CD14-positive monocyte (primary cell): Measurements from ENCODE around the gene ALDH9A1. TPM values are rescaled to one million over a fixed set of nuclear protein-coding genes. Genes with fewer than 3 reads are reported as not detected.
A peak's percentile ranks its signal among the peaks of the same experiment; 100 is the strongest.

Experiments used
- DNase-seq, 3 donors: peaks; one replicate each; pipeline ENCODE4 v3.0.0-alpha.2; 2011 to 2022
- H2AFZ ChIP-seq: 2 replicates; pipeline ENCODE4 v1.6.0; 2012; ENCODE audit warnings: mild to moderate bottlenecking, low read depth, low read length, inconsistent platforms; ENCODE audit not compliant: insufficient read depth, poor library complexity, severe bottlenecking
- H3K27ac ChIP-seq, 2 donors: 1 replicate in 1 of 2; 2 replicates in 1 of 2; pipeline ENCODE4 v1.5.1; 2012 to 2013; ENCODE audit warnings: low read length in 2 of 2, control low read depth in 1 of 2, inconsistent platforms in 1 of 2, low read depth in 1 of 2, mild to moderate bottlenecking in 1 of 2
- H3K27me3 ChIP-seq, 2 donors: one replicate each; pipeline versions ENCODE4 v1.6.0 to v1.6.1; 2011 to 2013; ENCODE audit warnings: low read length in 2 of 2; ENCODE audit not compliant: control insufficient read depth in 2 of 2, insufficient read depth in 2 of 2
- H3K36me3 ChIP-seq, 2 donors: replicated peaks in 1 of 2; 1 replicate in 1 of 2; 2 replicates in 1 of 2; pipeline versions ENCODE4 v1.5.1 to v1.6.1; 2012 to 2013; ENCODE audit warnings: low read length in 2 of 2, control low read depth in 1 of 2, inconsistent platforms in 1 of 2, mild to moderate bottlenecking in 1 of 2; ENCODE audit not compliant: insufficient read depth in 2 of 2, control insufficient read depth in 1 of 2
- H3K4me1 ChIP-seq, 2 donors: 1 replicate in 1 of 2; 2 replicates in 1 of 2; pipeline versions ENCODE4 v1.5.1 to v1.6.1; 2012 to 2013; ENCODE audit warnings: low read length in 2 of 2, control low read depth in 1 of 2, inconsistent platforms in 1 of 2, mild to moderate bottlenecking in 1 of 2, moderate library complexity in 1 of 2; ENCODE audit not compliant: insufficient read depth in 2 of 2, control insufficient read depth in 1 of 2
- H3K4me2 ChIP-seq: replicated peaks from 2 replicates; pipeline ENCODE3; 2012; ENCODE audit warnings: low read length, moderate library complexity, mild to moderate bottlenecking; ENCODE audit not compliant: poor library complexity, severe bottlenecking; ENCODE audit errors: extremely low read depth
- H3K4me3 ChIP-seq, 3 experiments: fragments of 200-600 bp in 1 of 3; sonication (generic) in 1 of 3; replicated peaks in 1 of 3; 1 replicate in 2 of 3; 2 replicates in 1 of 3; pipeline ENCODE4 v1.5.1; 2011 to 2013; ENCODE audit warnings: low read length in 3 of 3, mild to moderate bottlenecking in 3 of 3, control low read depth in 2 of 3, low read depth in 2 of 3, inconsistent platforms in 1 of 3, moderate library complexity in 1 of 3
- H3K79me2 ChIP-seq: 2 replicates; pipeline ENCODE4 v1.6.0; 2012; ENCODE audit warnings: mild to moderate bottlenecking, control low read depth, inconsistent platforms, low read length, moderate library complexity; ENCODE audit not compliant: insufficient read depth
- H3K9ac ChIP-seq: 2 replicates; pipeline ENCODE4 v1.6.0; 2017; ENCODE audit warnings: low read length, mild to moderate bottlenecking; ENCODE audit not compliant: insufficient read depth, poor library complexity, severe bottlenecking
- H3K9me3 ChIP-seq, 2 donors: replicated peaks in 1 of 2; 1 replicate in 1 of 2; 2 replicates in 1 of 2; pipeline versions ENCODE4 v1.5.1 to v1.6.1; 2012 to 2013; ENCODE audit warnings: low read length in 2 of 2, control low read depth in 1 of 2; ENCODE audit not compliant: control insufficient read depth in 1 of 2, insufficient read depth in 1 of 2
- H4K20me1 ChIP-seq: 2 replicates; pipeline ENCODE4 v1.6.0; 2012; ENCODE audit warnings: mild to moderate bottlenecking, low read length, control low read depth, moderate library complexity; ENCODE audit not compliant: insufficient read depth
- H3K27ac Mint-ChIP-seq, 7 donors: one replicate each; pipeline ENCODE4 v1.8.0; 2020; ENCODE audit warnings: mild to moderate bottlenecking in 7 of 7, mixed read lengths in 7 of 7, moderate library complexity in 6 of 7, inconsistent platforms in 2 of 7
- H3K27me3 Mint-ChIP-seq, 3 donors: one replicate each; pipeline ENCODE4 v1.8.0; 2021 to 2022; ENCODE audit warnings: low read depth in 3 of 3, mild to moderate bottlenecking in 3 of 3, mixed read lengths in 3 of 3, moderate library complexity in 3 of 3, inconsistent platforms in 1 of 3
- H3K36me3 Mint-ChIP-seq, 2 donors: one replicate each; pipeline ENCODE4 v1.8.0; 2020; ENCODE audit warnings: mixed read lengths in 2 of 2, inconsistent platforms in 1 of 2, mild to moderate bottlenecking in 1 of 2
- H3K4me1 Mint-ChIP-seq: one replicate; pipeline ENCODE4 v1.8.0; 2020; ENCODE audit warnings: mild to moderate bottlenecking, mixed read lengths
- H3K4me3 Mint-ChIP-seq, 2 donors: one replicate each; pipeline ENCODE4 v1.8.0; 2020; ENCODE audit warnings: mild to moderate bottlenecking in 2 of 2, mixed read lengths in 2 of 2, moderate library complexity in 1 of 2
- H3K9me3 Mint-ChIP-seq, 7 donors: one replicate each; pipeline ENCODE4 v1.8.0; 2020 to 2022; ENCODE audit warnings: mixed read lengths in 7 of 7, mild to moderate bottlenecking in 6 of 7, moderate library complexity in 6 of 7, inconsistent platforms in 2 of 7
- WGBS: methylation state at CpG from one replicate; pipeline ENCODE4 v1.1.5; 2013; ENCODE audit warnings: missing lambda C conversion rate; ENCODE audit not compliant: insufficient coverage; 5-methylcytosine and 5-hydroxymethylcytosine counted together
- intact Hi-C, 2 donors: fragments of 100-400 bp; cut with micrococcal nuclease; formaldehyde crosslinking; loops; one replicate each; pipeline versions ENCODE4 v1.15.0 to v1.15.1; 2023
- polyA plus RNA-seq, 3 donors: library from polyadenylated mRNA; depleted of rRNA in 1 of 3; unstranded in 2 of 3; stranded (reverse) in 1 of 3; fragments of 300-500 nt in 2 of 3; fragments of >200 nt in 1 of 3; fragmentation: Illumina TruSeq in 2 of 3; gene quantifications; 1 replicate in 2 of 3; 2 replicates in 1 of 3; pipeline ENCODE4 v1.2.3, GENCODE V29; 2012 to 2021
- TF ChIP-seq, protein P1 (sequence below): fragments of 200-600 bp; IDR thresholded peaks from one replicate; pipeline ENCODE4 v1.8.0; 2022; ENCODE audit warnings: antibody characterized with exemption, mild to moderate bottlenecking

ALDH9A1 gene
- polyA plus RNA-seq, 3 donors = 23.7 to 60.0 (median 57.7) TPM

DNA sequence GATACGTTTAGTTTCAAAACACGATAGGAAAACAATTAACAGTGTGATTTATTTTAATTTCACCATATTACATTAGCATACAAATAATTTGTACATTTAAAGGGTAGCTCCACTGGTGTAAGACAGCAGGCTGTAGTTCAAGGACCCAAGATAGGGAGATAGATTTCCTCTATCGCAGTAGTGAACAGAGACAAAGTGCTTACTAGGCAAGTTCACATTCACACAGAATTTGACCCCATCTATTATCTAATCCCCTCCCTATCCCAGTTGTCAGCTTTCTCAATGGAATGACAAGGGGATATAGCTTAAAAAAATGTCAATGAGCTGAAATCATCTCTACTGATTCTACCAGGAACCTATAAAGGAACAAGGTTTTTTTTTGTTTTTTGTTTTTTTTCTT is 36.2 kb downstream of the ALDH9A1 start:
- Mint-ChIP-seq H3K27me3 (no peaks in the 10 kb centered on the region), H3K27ac (peak overlapping the region in 1 of 7 donors; percentile 22), H3K4me1 (peaks cover 18% of the 10 kb centered on the region), H3K9me3 (no peaks in the 10 kb centered on the region), H3K4me3 (no peak overlapping the region), H3K36me3 (peaks cover 66 to 68% of the 10 kb centered on the region in 2 donors)
- intact Hi-C loops = loop anchor here in 1 of 2 donors (5.0 kb wide), 1 partner anchor 35 kb away; the partner anchor contains the start of gene ALDH9A1
- Histone ChIP-seq H2AFZ (no peak overlapping the region), H3K4me1 (peaks cover 12 to 18% of the 10 kb centered on the region in 2 donors), H4K20me1 (no peaks in the 10 kb centered on the region), H3K27me3 (no peaks in the 10 kb centered on the region), H3K9ac (no peak overlapping the region), H3K79me2 (peaks cover 11% of the 10 kb centered on the region), H3K4me2 (no peak overlapping the region), H3K36me3 (peaks cover 55 to 81% of the 10 kb centered on the region in 2 donors), H3K27ac (no peak overlapping the region), H3K9me3 (no peaks in the 10 kb centered on the region), H3K4me3 (no peak overlapping the region)
- WGBS = no CpG with 5 or more reads among the region's 3 CpGs
- DNase-seq = no peak
- TF ChIP-seq, protein P1, sequence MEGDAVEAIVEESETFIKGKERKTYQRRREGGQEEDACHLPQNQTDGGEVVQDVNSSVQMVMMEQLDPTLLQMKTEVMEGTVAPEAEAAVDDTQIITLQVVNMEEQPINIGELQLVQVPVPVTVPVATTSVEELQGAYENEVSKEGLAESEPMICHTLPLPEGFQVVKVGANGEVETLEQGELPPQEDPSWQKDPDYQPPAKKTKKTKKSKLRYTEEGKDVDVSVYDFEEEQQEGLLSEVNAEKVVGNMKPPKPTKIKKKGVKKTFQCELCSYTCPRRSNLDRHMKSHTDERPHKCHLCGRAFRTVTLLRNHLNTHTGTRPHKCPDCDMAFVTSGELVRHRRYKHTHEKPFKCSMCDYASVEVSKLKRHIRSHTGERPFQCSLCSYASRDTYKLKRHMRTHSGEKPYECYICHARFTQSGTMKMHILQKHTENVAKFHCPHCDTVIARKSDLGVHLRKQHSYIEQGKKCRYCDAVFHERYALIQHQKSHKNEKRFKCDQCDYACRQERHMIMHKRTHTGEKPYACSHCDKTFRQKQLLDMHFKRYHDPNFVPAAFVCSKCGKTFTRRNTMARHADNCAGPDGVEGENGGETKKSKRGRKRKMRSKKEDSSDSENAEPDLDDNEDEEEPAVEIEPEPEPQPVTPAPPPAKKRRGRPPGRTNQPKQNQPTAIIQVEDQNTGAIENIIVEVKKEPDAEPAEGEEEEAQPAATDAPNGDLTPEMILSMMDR = no peak

GRCh38 chr1:165661703-165662102 is 36.7 kb downstream of the ALDH9A1 start:
- no peaks in the 10 kb centered on the region for H3K27me3 Mint-ChIP-seq

More at GRCh38 chr1:165661703-165662102, 36.7 kb downstream of the ALDH9A1 start:
- peaks cover 14% of the 10 kb centered on the region for H3K4me1 Mint-ChIP-seq
- TF ChIP-seq, protein P1 = no peak
- no peak for DNase-seq
- H3K27ac Mint-ChIP-seq = peak overlapping the region in 1 of 7 donors; percentile 50
- H3K4me3 ChIP-seq = no peak overlapping the region
- H3K9me3 Mint-ChIP-seq = no peaks in the 10 kb centered on the region
- H3K4me2 ChIP-seq = no peak overlapping the region
- H3K36me3 Mint-ChIP-seq = peaks cover 66 to 69% of the 10 kb centered on the region in 2 donors
- intact Hi-C loops = loop anchor here in 1 of 2 donors (5.0 kb wide), 1 partner anchor 36 kb away; the partner anchor contains the start of gene ALDH9A1
- WGBS = 100% methylated on average over 2 of the region's 2 CpGs
- H3K4me3 Mint-ChIP-seq = no peak overlapping the region
- peaks cover 55 to 82% of the 10 kb centered on the region in 2 donors for H3K36me3 ChIP-seq
- peaks cover 11% of the 10 kb centered on the region for H3K79me2 ChIP-seq
- H3K9ac ChIP-seq = no peak overlapping the region
- H3K27ac ChIP-seq = no peak overlapping the region
- H3K9me3 ChIP-seq = no peaks in the 10 kb centered on the region
- no peaks in the 10 kb centered on the region for H3K27me3 ChIP-seq
- no peaks in the 10 kb centered on the region for H4K20me1 ChIP-seq
- no peak overlapping the region for H2AFZ ChIP-seq
- H3K4me1 ChIP-seq = peaks cover 8 to 13% of the 10 kb centered on the region in 2 donors
